MM.1S (cell line): ENCODE data around the gene RERE.
"Not testable (repeated sequence)": the region's sequence is repeated elsewhere in the genome, so short reads cannot be mapped to it uniquely, and the experiment has no call there.

Experiments
- CTCF ChIP-seq: fragments of 300-600 bp; sonication (generic); IDR thresholded peaks from 2 replicates; pipeline ENCODE4 v1.5.1; 2016; ENCODE audit warnings: antibody characterized with exemption, low read length, mixed read lengths
- EZH2 ChIP-seq: fragments of 300-600 bp; sonication (generic); optimal IDR thresholded peaks from 2 replicates; pipeline ENCODE3; 2017; ENCODE audit warnings: low read depth, mild to moderate bottlenecking, antibody characterized with exemption, low read length, mixed read lengths
- EZH2phosphoT487 ChIP-seq: fragments of 300-600 bp; sonication (generic); IDR thresholded peaks from 2 replicates; pipeline ENCODE4 v1.6.1; 2018; ENCODE audit warnings: antibody characterized with exemption, low read length

GRCh38 chr1:8621034-8621582 lies 196.3 kb downstream of the RERE start:
- not testable (repeated sequence) for TF ChIP-seq CTCF, EZH2, EZH2phosphoT487
